SK-N-SH (cell line): ENCODE measurements around the gene P2RY12.

Source experiments
- EP300 ChIP-seq, 2 experiments: IDR thresholded peaks; 2 replicates each; pipeline versions ENCODE4 v1.4.0 to v1.6.1; 2012; ENCODE audit warnings: borderline replicate concordance in 1 of 2, low read depth in 1 of 2, low read length in 1 of 2
- NRF1 ChIP-seq: IDR thresholded peaks from 2 replicates; pipeline ENCODE4 v1.6.1; 2012; ENCODE audit warnings: low read depth, mild to moderate bottlenecking, low read length
- POLR2AphosphoS5 ChIP-seq: IDR thresholded peaks from 2 replicates; pipeline ENCODE4 v1.6.1; 2012; ENCODE audit warnings: low read depth, low read length
- RFX5 ChIP-seq: IDR thresholded peaks from 2 replicates; pipeline ENCODE4 v1.6.1; 2012; ENCODE audit warnings: mild to moderate bottlenecking, improper control_type of control experiment, low read length
- TAF1 ChIP-seq: IDR thresholded peaks from 2 replicates; pipeline ENCODE4 v1.6.1; 2012; ENCODE audit warnings: low read depth, mild to moderate bottlenecking, low read length, moderate library complexity, borderline replicate concordance
- TCF12 ChIP-seq: IDR thresholded peaks from 2 replicates; pipeline ENCODE4 v1.4.0; 2012
- YY1 ChIP-seq: IDR thresholded peaks from 2 replicates; pipeline ENCODE4 v1.4.0; 2012; ENCODE audit warnings: low read depth, mild to moderate bottlenecking
- TF ChIP-seq, protein P1 (sequence below): fragments of 200-600 bp; sonication (generic); IDR thresholded peaks from 2 replicates; pipeline ENCODE4 v1.6.1; 2017; ENCODE audit warnings: antibody characterized with exemption, mild to moderate bottlenecking, moderate library complexity
- TF ChIP-seq, protein P2 (sequence below): fragments of 150-350 bp; IDR thresholded peaks from 2 replicates; pipeline ENCODE4 v1.6.1; 2016; ENCODE audit warnings: mild to moderate bottlenecking, low read depth, low read length
- TF ChIP-seq, protein P3 (sequence below): IDR thresholded peaks from 2 replicates; pipeline ENCODE4 v1.4.0; 2012; ENCODE audit warnings: low read depth
- TF ChIP-seq, protein P4 (sequence below): fragments of 150-350 bp; IDR thresholded peaks from 2 replicates; pipeline ENCODE4 v1.6.1; 2017; ENCODE audit warnings: antibody characterized with exemption, low read length, low read depth, borderline replicate concordance

DNA sequence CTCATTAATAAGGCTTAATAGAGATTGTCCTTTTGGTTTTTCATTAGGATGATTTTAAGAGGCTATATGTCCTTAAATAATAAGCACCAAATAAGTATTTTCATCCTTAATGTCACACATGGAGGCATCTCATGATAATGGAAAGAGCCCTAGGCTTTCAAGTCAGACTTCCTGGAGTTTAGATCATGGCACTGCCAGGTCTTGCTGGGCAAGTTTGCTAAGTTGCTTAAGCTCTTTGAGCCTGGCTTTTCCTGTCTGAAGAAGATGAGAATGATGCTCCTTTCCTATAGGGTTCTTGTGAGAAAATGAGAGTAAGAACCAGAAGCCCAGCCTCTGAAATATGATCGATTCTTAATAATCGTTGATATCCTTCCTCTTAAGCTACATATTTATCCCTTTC, 23.4 kb upstream of the P2RY12 start:
- TF ChIP-seq EP300 (IDR thresholded peaks at IDR 0.05; ENCODE audit: borderline replicate concordance in 1 of 2, low read depth in 1 of 2, low read length in 1 of 2) (no peak), YY1 (no peak), RFX5 (no peak), TAF1 (no peak), TCF12 (no peak), POLR2AphosphoS5 (no peak), NRF1 (no peak)
- TF ChIP-seq, protein P1, sequence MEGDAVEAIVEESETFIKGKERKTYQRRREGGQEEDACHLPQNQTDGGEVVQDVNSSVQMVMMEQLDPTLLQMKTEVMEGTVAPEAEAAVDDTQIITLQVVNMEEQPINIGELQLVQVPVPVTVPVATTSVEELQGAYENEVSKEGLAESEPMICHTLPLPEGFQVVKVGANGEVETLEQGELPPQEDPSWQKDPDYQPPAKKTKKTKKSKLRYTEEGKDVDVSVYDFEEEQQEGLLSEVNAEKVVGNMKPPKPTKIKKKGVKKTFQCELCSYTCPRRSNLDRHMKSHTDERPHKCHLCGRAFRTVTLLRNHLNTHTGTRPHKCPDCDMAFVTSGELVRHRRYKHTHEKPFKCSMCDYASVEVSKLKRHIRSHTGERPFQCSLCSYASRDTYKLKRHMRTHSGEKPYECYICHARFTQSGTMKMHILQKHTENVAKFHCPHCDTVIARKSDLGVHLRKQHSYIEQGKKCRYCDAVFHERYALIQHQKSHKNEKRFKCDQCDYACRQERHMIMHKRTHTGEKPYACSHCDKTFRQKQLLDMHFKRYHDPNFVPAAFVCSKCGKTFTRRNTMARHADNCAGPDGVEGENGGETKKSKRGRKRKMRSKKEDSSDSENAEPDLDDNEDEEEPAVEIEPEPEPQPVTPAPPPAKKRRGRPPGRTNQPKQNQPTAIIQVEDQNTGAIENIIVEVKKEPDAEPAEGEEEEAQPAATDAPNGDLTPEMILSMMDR, result no peak
- TF ChIP-seq, protein P2, sequence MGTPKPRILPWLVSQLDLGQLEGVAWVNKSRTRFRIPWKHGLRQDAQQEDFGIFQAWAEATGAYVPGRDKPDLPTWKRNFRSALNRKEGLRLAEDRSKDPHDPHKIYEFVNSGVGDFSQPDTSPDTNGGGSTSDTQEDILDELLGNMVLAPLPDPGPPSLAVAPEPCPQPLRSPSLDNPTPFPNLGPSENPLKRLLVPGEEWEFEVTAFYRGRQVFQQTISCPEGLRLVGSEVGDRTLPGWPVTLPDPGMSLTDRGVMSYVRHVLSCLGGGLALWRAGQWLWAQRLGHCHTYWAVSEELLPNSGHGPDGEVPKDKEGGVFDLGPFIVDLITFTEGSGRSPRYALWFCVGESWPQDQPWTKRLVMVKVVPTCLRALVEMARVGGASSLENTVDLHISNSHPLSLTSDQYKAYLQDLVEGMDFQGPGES, result no peak
- TF ChIP-seq, protein P3, sequence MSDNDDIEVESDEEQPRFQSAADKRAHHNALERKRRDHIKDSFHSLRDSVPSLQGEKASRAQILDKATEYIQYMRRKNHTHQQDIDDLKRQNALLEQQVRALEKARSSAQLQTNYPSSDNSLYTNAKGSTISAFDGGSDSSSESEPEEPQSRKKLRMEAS, result no peak
- TF ChIP-seq, protein P4, sequence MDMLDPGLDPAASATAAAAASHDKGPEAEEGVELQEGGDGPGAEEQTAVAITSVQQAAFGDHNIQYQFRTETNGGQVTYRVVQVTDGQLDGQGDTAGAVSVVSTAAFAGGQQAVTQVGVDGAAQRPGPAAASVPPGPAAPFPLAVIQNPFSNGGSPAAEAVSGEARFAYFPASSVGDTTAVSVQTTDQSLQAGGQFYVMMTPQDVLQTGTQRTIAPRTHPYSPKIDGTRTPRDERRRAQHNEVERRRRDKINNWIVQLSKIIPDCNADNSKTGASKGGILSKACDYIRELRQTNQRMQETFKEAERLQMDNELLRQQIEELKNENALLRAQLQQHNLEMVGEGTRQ, result no peak
